Measurements from ENCODE around the gene KIT.

DNA sequence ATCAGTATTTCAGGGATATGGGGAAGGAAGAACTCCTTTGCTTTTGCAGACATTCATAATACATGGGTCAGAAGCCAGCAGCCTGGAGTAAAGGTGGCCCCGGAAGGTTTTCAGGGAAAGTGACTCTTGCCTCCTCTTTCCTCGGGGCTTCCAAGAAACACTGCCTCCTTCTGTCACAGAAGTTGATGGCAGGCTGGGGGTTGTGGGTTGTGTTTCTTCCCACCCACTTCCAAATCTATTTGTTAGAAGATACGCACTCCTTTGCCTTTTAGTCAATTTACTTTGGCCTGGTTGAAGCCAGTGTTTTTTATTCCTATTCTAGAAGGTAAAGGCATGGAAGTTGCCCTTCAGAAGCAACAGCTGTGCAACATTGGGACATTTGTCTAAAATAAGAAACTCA, 19.7 kb downstream of the KIT start:
- TF ChIP-seq, protein P1, sequence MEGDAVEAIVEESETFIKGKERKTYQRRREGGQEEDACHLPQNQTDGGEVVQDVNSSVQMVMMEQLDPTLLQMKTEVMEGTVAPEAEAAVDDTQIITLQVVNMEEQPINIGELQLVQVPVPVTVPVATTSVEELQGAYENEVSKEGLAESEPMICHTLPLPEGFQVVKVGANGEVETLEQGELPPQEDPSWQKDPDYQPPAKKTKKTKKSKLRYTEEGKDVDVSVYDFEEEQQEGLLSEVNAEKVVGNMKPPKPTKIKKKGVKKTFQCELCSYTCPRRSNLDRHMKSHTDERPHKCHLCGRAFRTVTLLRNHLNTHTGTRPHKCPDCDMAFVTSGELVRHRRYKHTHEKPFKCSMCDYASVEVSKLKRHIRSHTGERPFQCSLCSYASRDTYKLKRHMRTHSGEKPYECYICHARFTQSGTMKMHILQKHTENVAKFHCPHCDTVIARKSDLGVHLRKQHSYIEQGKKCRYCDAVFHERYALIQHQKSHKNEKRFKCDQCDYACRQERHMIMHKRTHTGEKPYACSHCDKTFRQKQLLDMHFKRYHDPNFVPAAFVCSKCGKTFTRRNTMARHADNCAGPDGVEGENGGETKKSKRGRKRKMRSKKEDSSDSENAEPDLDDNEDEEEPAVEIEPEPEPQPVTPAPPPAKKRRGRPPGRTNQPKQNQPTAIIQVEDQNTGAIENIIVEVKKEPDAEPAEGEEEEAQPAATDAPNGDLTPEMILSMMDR (IDR thresholded peaks at IDR 0.05; ENCODE audit: extremely low read depth in 1 of 2, insufficient read depth in 1 of 2, low read depth in 1 of 2, low read length in 2 of 2), result no peak
- TF ChIP-seq FOS (IDR thresholded peaks at IDR 0.05; ENCODE audit: borderline replicate concordance, insufficient read depth, low read length) (no peak), MYC (IDR thresholded peaks at IDR 0.05; ENCODE audit: low read depth, low read length) (no peak), POLR2AphosphoS5 (IDR thresholded peaks at IDR 0.05; ENCODE audit: insufficient read depth, low read depth, low read length) (no peak), POLR2A (IDR thresholded peaks at IDR 0.05; ENCODE audit: low read depth, low read length) (no peak)
